ENCODE data around the gene SLC25A51. TPM values are rescaled to one million over a fixed set of nuclear protein-coding genes. Genes with fewer than 3 reads are reported as not detected.
A peak's percentile ranks its signal among the peaks of the same experiment; 100 is the strongest.

The SLC25A51 gene
- total RNA-seq, 1 donor from 2014 or later = 39.6 TPM

GRCh38 chr9:37906312-37907239 is 2.6 kb upstream of the SLC25A51 start:
- peaks cover 20% of the 10 kb centered on the region for H3K4me1 ChIP-seq (ENCODE audit: insufficient read depth, low read length)
- no peak overlapping the region for H2AFZ ChIP-seq (ENCODE audit: low read depth, low read length)
- H3K4me3 ChIP-seq (ENCODE audit: insufficient read depth, low read depth, low read length) = no peak overlapping the region
- no peaks in the 10 kb centered on the region for H3K36me3 ChIP-seq (ENCODE audit: insufficient read depth, low read length)
- H3K27ac ChIP-seq (ENCODE audit: low read depth, low read length) = no peak overlapping the region
- H3K4me1 Mint-ChIP-seq (ENCODE audit: low read depth, unreplicated experiment) = peaks cover 25% of the 10 kb centered on the region
- peak overlapping the region; percentile 56 for H3K4me3 Mint-ChIP-seq (ENCODE audit: unreplicated experiment)
- no peaks in the 10 kb centered on the region for H3K9me3 ChIP-seq (ENCODE audit: insufficient read depth, low read depth, low read length)
- peak overlapping the region; percentile 66 for H3K27ac Mint-ChIP-seq (ENCODE audit: unreplicated experiment)
- peaks cover 23% of the 10 kb centered on the region for H3K79me2 ChIP-seq (ENCODE audit: insufficient read depth, low read length)
- TF ChIP-seq EZH2 (IDR thresholded peaks at IDR 0.05; ENCODE audit: insufficient read depth, low read length) (no peak), CTCF (IDR thresholded peaks at IDR 0.05; ENCODE audit: insufficient read depth, low read depth, low read length) (no peak)
- H3K36me3 Mint-ChIP-seq (ENCODE audit: low read depth, unreplicated experiment) = peaks cover 3% of the 10 kb centered on the region
- H3K27me3 Mint-ChIP-seq (ENCODE audit: low read depth, unreplicated experiment) = no peaks in the 10 kb centered on the region
- H4K20me1 ChIP-seq (ENCODE audit: insufficient read depth, low read length) = peaks cover 16% of the 10 kb centered on the region
- no peaks in the 10 kb centered on the region for H3K9me3 Mint-ChIP-seq (ENCODE audit: unreplicated experiment)
- no peak for DNase-seq (ENCODE audit: low read depth)
- FAIRE-seq = no peak
- H3K27me3 ChIP-seq (ENCODE audit: insufficient read depth, low read length) = no peaks in the 10 kb centered on the region
- H3K9ac ChIP-seq (ENCODE audit: low read length) = no peak overlapping the region
- no peak overlapping the region for H3K4me2 ChIP-seq (ENCODE audit: low read length)

GRCh38 chr9:37905776-37906175 is 1.8 kb upstream of the SLC25A51 start:
- no peaks in the 10 kb centered on the region for H3K9me3 ChIP-seq (ENCODE audit: insufficient read depth, low read depth, low read length)
- H3K4me1 Mint-ChIP-seq (ENCODE audit: low read depth, unreplicated experiment) = peaks cover 25% of the 10 kb centered on the region
- no peaks in the 10 kb centered on the region for H3K27me3 ChIP-seq (ENCODE audit: insufficient read depth, low read length)
- H3K4me3 ChIP-seq (ENCODE audit: insufficient read depth, low read depth, low read length) = no peak overlapping the region
- no peak overlapping the region for H2AFZ ChIP-seq (ENCODE audit: low read depth, low read length)
- peaks cover 31% of the 10 kb centered on the region for H3K79me2 ChIP-seq (ENCODE audit: insufficient read depth, low read length)
- H3K4me3 Mint-ChIP-seq (ENCODE audit: unreplicated experiment) = peak overlapping the region; percentile 56
- no peak overlapping the region for H3K4me2 ChIP-seq (ENCODE audit: low read length)
- no peaks in the 10 kb centered on the region for H3K9me3 Mint-ChIP-seq (ENCODE audit: unreplicated experiment)
- peaks cover 20% of the 10 kb centered on the region for H3K4me1 ChIP-seq (ENCODE audit: insufficient read depth, low read length)
- H3K36me3 Mint-ChIP-seq (ENCODE audit: low read depth, unreplicated experiment) = peaks cover 3% of the 10 kb centered on the region
- H3K27ac ChIP-seq (ENCODE audit: low read depth, low read length) = no peak overlapping the region
- DNase-seq (ENCODE audit: low read depth) = no peak
- H3K36me3 ChIP-seq (ENCODE audit: insufficient read depth, low read length) = no peaks in the 10 kb centered on the region
- no peak for FAIRE-seq
- H3K27me3 Mint-ChIP-seq (ENCODE audit: low read depth, unreplicated experiment) = no peaks in the 10 kb centered on the region
- H3K9ac ChIP-seq (ENCODE audit: low read length) = no peak overlapping the region
- H3K27ac Mint-ChIP-seq (ENCODE audit: unreplicated experiment) = peak overlapping the region; percentile 66
- peaks cover 24% of the 10 kb centered on the region for H4K20me1 ChIP-seq (ENCODE audit: insufficient read depth, low read length)
- no peak for TF ChIP-seq EZH2 (IDR thresholded peaks at IDR 0.05; ENCODE audit: insufficient read depth, low read length)
- TF ChIP-seq CTCF (IDR thresholded peaks at IDR 0.05; ENCODE audit: insufficient read depth, low read depth, low read length) = no peak

GRCh38 chr9:37905131-37905505 is 1.2 kb upstream of the SLC25A51 start:
- peaks cover 31% of the 10 kb centered on the region for H4K20me1 ChIP-seq (ENCODE audit: insufficient read depth, low read length)
- H3K36me3 ChIP-seq (ENCODE audit: insufficient read depth, low read length) = no peaks in the 10 kb centered on the region
- no peak overlapping the region for H3K27ac ChIP-seq (ENCODE audit: low read depth, low read length)
- peaks cover 20% of the 10 kb centered on the region for H3K4me1 ChIP-seq (ENCODE audit: insufficient read depth, low read length)
- peak overlapping the region; percentile 87 for H3K9ac ChIP-seq (ENCODE audit: low read length)
- Mint-ChIP-seq H3K27me3 (ENCODE audit: low read depth, unreplicated experiment) (no peaks in the 10 kb centered on the region), H3K4me1 (ENCODE audit: low read depth, unreplicated experiment) (peaks cover 25% of the 10 kb centered on the region), H3K27ac (ENCODE audit: unreplicated experiment) (peak overlapping the region; percentile 51), H3K36me3 (ENCODE audit: low read depth, unreplicated experiment) (peaks cover 3% of the 10 kb centered on the region), H3K9me3 (ENCODE audit: unreplicated experiment) (no peaks in the 10 kb centered on the region), H3K4me3 (ENCODE audit: unreplicated experiment) (peak overlapping the region; percentile 86)
- no peak for FAIRE-seq
- H3K79me2 ChIP-seq (ENCODE audit: insufficient read depth, low read length) = peaks cover 38% of the 10 kb centered on the region
- no peak for TF ChIP-seq EZH2 (IDR thresholded peaks at IDR 0.05; ENCODE audit: insufficient read depth, low read length)
- no peak for TF ChIP-seq CTCF (IDR thresholded peaks at IDR 0.05; ENCODE audit: insufficient read depth, low read depth, low read length)
- H3K4me3 ChIP-seq (ENCODE audit: insufficient read depth, low read depth, low read length) = peak overlapping the region; percentile 92
- H3K27me3 ChIP-seq (ENCODE audit: insufficient read depth, low read length) = no peaks in the 10 kb centered on the region
- peak overlapping the region; percentile 77 for H2AFZ ChIP-seq (ENCODE audit: low read depth, low read length)
- H3K9me3 ChIP-seq (ENCODE audit: insufficient read depth, low read depth, low read length) = no peaks in the 10 kb centered on the region
- peak overlapping the region; percentile 90 for H3K4me2 ChIP-seq (ENCODE audit: low read length)
- DNase-seq (ENCODE audit: low read depth) = no peak

Measured in astrocyte (in vitro differentiated cells and primary cell).